Measurements from ENCODE around the gene PDE6B. TPM values are rescaled to one million over a fixed set of nuclear protein-coding genes. Genes with fewer than 3 reads are reported as not detected.
"Not testable (repeated sequence)": the region's sequence is repeated elsewhere in the genome, so short reads cannot be mapped to it uniquely, and the experiment has no call there.

The PDE6B gene
- total RNA-seq, 4 donors from 2014 or later: 0.81 to 5.5 (median 1.8) TPM

GRCh38 chr4:587671-588350 is 37.6 kb upstream of the PDE6B start:
- peaks cover 0 to 30% (median 0%) of the 10 kb centered on the region in 3 donors for H3K9me3 ChIP-seq
- no peak for TF ChIP-seq POLR2A (IDR thresholded peaks at IDR 0.05)
- TF ChIP-seq EP300 (IDR thresholded peaks at IDR 0.05): no peak
- TF ChIP-seq CTCF (IDR thresholded peaks at IDR 0.05): no peak
- TF ChIP-seq POLR2AphosphoS5 (IDR thresholded peaks at IDR 0.05): no peak
- peaks cover 55% of the 10 kb centered on the region for H3K27me3 ChIP-seq
- ATAC-seq: no peak
- no peaks in the 10 kb centered on the region for H3K36me3 ChIP-seq
- no peak overlapping the region for H3K4me3 ChIP-seq
- H3K4me1 ChIP-seq: no peaks in the 10 kb centered on the region
- WGBS, 2 donors (ENCODE audit: low coverage in 1 of 2): 70 to 82% methylated on average over 12 to 15 of the region's 25 CpGs
- no peak overlapping the region for H3K27ac ChIP-seq

GRCh38 chr4:588351-588849 is 37.0 kb upstream of the PDE6B start:
- Histone ChIP-seq H3K36me3 (no peaks in the 10 kb centered on the region), H3K27ac (no peak overlapping the region), H3K4me3 (no peak overlapping the region), H3K27me3 (peaks cover 49% of the 10 kb centered on the region), H3K9me3 (peaks cover 0 to 25% (median 0%) of the 10 kb centered on the region in 3 donors), H3K4me1 (no peaks in the 10 kb centered on the region)
- TF ChIP-seq EP300 (IDR thresholded peaks at IDR 0.05): no peak
- TF ChIP-seq POLR2A (IDR thresholded peaks at IDR 0.05): no peak
- no peak for TF ChIP-seq CTCF (IDR thresholded peaks at IDR 0.05)
- TF ChIP-seq POLR2AphosphoS5 (IDR thresholded peaks at IDR 0.05): no peak
- WGBS, 2 donors (ENCODE audit: low coverage in 1 of 2): 80 to 82% methylated on average over 1 to 33 of the region's 36 CpGs
- ATAC-seq: no peak

DNA sequence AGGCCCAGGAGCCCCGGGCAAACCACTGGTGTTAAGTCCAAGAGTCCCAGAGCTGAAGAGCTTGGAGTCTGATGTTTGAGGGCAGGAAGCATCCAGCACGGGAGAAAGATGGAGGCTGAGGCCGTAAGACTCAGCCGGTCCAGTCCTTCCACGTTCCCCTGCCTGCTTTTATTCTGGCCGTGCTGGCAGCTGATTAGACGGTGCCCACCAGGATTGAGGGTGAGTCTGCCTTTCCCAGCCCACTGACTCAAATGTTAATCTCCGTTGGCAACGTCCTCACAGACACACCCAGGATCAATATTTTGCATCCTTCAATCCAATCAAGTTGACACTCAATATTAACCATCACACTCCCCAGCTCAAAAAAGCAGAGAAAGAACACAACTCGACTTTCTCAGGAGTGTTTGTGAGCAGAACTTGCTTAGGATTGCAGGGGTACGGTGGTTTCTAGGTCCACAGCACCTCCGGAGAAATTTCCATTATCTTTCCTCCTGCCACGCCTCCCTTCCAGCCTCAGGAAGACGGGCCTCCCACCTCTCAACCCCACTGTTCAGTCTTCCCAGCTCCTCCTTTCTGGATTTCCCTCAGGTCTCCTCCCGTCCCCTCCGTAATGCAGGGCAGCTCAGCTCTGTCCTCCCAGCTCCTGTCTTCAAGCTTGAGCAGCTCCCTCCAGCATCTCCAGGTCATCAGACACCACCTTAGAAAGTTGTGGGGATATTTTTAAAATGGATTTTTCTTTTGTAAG is 36.0 kb upstream of the PDE6B start:
- peaks cover 48% of the 10 kb centered on the region for H3K27me3 ChIP-seq

DNA sequence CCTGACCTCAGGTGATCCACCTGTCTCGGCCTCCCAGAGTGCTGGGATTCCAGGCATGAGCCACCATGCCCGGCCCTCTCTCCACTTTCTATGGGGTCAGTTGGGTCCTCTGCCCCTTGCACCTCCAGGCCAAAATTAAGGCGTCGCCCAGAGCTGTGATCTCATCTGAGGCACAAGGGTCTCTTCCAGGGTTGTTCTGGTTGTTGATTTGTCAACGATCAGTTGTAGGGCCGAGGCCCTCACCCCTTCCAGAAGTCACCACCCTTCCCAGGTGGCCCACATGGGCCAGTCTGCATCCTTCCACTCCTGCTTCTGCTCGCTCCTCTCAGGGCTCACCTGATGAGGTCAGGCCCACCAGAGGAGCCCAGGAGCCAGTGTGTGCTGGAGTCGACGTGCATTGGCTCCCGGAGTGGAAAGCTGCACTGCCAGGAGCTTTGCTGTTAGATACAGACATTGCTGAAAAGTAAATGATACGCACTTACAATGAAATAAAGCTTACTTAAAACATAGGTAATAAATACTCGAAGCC is 35.0 kb upstream of the PDE6B start:
- Histone ChIP-seq H3K4me3 (no peak overlapping the region), H3K36me3 (no peaks in the 10 kb centered on the region), H3K4me1 (no peaks in the 10 kb centered on the region), H3K27ac (no peak overlapping the region), H3K27me3 (peaks cover 53% of the 10 kb centered on the region), H3K9me3 (peaks cover 0 to 14% (median 0%) of the 10 kb centered on the region in 3 donors)
- WGBS, 2 donors (ENCODE audit: low coverage in 1 of 2): 80 to 96% methylated on average over 6 to 9 of the region's 12 CpGs
- ATAC-seq: no peak
- TF ChIP-seq EP300 (IDR thresholded peaks at IDR 0.05) (no peak), POLR2A (IDR thresholded peaks at IDR 0.05) (no peak), POLR2AphosphoS5 (IDR thresholded peaks at IDR 0.05) (no peak), CTCF (IDR thresholded peaks at IDR 0.05) (no peak)

More for the DNA sequence above, 36.0 kb upstream of the PDE6B start:
- peaks cover 0 to 22% (median 0%) of the 10 kb centered on the region in 3 donors for H3K9me3 ChIP-seq
- no peak for ATAC-seq
- H3K4me1 ChIP-seq: no peaks in the 10 kb centered on the region
- TF ChIP-seq POLR2A (IDR thresholded peaks at IDR 0.05) (no peak), POLR2AphosphoS5 (IDR thresholded peaks at IDR 0.05) (no peak), CTCF (IDR thresholded peaks at IDR 0.05) (no peak), EP300 (IDR thresholded peaks at IDR 0.05) (no peak)
- 78 to 80% methylated on average over 13 to 14 of the region's 16 CpGs for WGBS, 2 donors (ENCODE audit: low coverage in 1 of 2)
- H3K4me3 ChIP-seq: no peak overlapping the region
- no peak overlapping the region for H3K27ac ChIP-seq
- no peaks in the 10 kb centered on the region for H3K36me3 ChIP-seq

DNA sequence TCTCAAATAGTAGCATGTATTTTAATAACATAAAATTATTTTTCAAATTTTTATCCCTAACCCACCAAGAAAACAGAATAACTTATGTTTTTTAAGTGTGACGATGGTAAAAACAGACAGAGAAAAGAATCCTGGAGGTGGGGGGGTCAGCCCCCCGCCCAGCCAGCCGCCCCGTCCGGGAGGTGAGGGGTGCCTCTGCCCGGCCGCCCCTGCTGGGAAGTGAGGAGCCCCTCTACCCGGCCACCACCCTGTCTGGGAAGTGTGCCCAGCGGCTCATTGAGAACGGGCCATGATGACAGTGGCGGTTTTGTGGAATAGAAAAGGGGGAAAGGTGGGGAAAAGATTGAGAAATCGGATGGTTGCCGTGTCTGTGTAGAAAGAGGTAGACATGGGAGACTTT is 33.2 kb upstream of the PDE6B start:
- 66 to 95% methylated on average over 4 to 11 of the region's 13 CpGs for WGBS, 2 donors (ENCODE audit: low coverage in 1 of 2)
- not testable (repeated sequence) for ATAC-seq, H3K4me3 ChIP-seq, H3K36me3 ChIP-seq, H3K4me1 ChIP-seq, H3K27ac ChIP-seq
- Histone ChIP-seq H3K27me3 (peaks cover 43% of the 10 kb centered on the region), H3K9me3 (peaks cover 0 to 14% (median 0%) of the 10 kb centered on the region in 3 donors)

All from gastroesophageal sphincter (tissue), 4 donors.